Uterus (tissue), 2 donors: ENCODE measurements around the gene HOXA10.
A peak's percentile ranks its signal among the peaks of the same experiment; 100 is the strongest.

Source experiments
- POLR2A ChIP-seq, 2 donors: fragments of 450-650 bp; IDR thresholded peaks; one replicate each; pipeline ENCODE4 v1.6.1; 2016; ENCODE audit warnings: antibody characterized with exemption in 2 of 2, mild to moderate bottlenecking in 1 of 2, moderate library complexity in 1 of 2
- TF ChIP-seq, protein P1 (sequence below), 4 experiments: fragments of 200-600 bp in 2 of 4; fragments of 450-650 bp in 2 of 4; sonication (generic) in 2 of 4; IDR thresholded peaks; one replicate each; pipeline ENCODE4 v1.5.1; 2016 to 2019; ENCODE audit warnings: antibody characterized with exemption in 4 of 4, mild to moderate bottlenecking in 2 of 4, moderate library complexity in 1 of 4

DNA sequence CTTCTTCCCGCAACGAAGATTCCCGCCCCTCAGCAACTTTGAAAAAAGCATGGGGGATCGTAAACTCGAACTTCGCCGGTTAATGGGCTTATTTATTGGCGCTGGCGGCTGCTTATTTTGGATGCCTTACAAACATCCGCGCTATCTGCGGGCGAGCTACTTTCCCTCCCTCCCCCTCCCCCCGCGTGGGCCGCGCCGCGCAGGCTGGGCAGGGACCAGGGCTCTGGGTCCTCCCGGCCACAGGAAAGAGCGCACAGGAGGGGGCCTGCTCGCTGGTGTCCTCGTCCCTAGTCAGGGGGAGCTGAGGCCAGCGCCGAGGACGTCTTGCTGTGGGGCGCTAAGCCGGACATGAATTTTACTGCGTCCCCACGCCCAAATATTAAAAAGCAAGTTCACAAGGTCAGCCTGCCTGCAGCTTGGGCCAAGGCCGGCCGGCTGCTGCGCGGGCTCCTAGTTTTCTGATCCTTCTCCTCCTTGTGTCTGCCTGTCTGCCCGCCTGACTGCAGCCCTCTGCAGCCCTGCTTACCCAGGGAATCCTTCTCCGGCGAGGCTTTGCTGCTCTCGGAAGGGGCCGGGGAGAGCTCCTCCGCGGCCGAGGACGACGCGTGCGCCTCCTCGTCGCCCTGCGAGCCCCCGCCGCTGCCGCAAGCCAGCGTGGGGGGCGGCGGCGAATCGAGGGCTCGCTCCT is 1.2 kb downstream of the HOXA10 start:
- TF ChIP-seq, protein P1, sequence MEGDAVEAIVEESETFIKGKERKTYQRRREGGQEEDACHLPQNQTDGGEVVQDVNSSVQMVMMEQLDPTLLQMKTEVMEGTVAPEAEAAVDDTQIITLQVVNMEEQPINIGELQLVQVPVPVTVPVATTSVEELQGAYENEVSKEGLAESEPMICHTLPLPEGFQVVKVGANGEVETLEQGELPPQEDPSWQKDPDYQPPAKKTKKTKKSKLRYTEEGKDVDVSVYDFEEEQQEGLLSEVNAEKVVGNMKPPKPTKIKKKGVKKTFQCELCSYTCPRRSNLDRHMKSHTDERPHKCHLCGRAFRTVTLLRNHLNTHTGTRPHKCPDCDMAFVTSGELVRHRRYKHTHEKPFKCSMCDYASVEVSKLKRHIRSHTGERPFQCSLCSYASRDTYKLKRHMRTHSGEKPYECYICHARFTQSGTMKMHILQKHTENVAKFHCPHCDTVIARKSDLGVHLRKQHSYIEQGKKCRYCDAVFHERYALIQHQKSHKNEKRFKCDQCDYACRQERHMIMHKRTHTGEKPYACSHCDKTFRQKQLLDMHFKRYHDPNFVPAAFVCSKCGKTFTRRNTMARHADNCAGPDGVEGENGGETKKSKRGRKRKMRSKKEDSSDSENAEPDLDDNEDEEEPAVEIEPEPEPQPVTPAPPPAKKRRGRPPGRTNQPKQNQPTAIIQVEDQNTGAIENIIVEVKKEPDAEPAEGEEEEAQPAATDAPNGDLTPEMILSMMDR (IDR thresholded peaks at IDR 0.05) = no peak
- TF ChIP-seq POLR2A (IDR thresholded peaks at IDR 0.05) = peak; percentile 60 to 68
